ENCODE results near the gene SCML2. TPM values are rescaled to one million over a fixed set of nuclear protein-coding genes. Genes with fewer than 3 reads are reported as not detected.
A peak's percentile ranks its signal among the peaks of the same experiment; 100 is the strongest.
"Not testable (repeated sequence)": the region's sequence is repeated elsewhere in the genome, so short reads cannot be mapped to it uniquely, and the experiment has no call there.

The SCML2 gene
- total RNA-seq, 1 donor from 2014 or later: 1.9 TPM

DNA sequence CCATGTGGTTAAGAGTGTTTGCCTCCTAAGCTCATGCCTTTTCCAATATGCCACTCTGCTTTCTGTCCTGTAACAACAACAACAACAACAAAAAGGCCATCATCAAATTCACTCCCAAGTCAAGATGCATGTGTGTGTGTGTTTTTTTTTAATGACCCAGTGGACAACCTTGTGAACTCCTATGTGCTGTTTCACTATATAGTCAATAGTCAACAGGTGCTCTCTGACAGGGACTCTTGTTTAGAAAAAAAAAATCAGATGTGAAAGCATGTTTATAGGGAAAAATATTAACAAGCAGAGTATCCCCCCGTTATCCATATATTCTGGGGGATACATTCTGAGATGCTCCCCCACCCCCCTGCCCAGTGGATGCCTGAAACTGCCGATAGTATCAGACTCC, 83.2 kb downstream of the SCML2 start:
- DNase-seq: no peak

- no peak for DNase-seq
Measured at GRCh38 chrX:18255059-18255458, 99.4 kb downstream of the SCML2 start.

DNA sequence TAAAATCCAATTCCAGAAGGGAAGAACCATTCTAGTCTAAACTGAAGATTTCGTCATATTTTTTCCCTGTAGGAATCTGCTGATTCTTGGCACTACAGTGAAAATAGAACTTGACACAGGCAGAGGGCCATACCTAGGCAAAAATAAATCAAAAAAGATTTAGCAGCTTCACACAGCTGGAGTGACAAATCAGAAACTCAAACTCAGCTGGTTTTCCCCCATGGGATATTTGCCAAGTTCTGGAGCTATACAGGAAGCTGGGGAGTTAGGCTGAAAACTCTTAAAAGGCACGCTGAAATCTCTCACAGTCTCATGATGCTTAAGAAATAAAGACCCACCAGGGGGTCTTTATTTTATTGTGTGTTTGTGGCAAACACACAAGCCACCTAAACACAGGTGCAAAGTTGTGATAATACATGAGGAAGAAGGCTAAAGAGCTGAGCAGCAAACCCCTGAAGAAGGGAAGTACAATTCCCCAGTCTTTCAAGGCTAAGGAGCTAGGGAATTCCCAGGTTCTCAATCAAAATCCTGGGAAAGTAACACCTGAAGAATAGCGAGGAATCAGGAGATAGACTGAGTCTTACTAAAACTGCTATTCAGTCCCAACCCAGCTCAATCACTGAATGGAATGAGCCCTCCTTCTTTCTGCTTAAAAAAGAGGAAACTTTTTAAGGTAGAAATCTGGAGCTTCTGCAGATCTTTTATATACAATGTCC, 101.7 kb downstream of the SCML2 start:
- peak; percentile 35 for DNase-seq

DNA sequence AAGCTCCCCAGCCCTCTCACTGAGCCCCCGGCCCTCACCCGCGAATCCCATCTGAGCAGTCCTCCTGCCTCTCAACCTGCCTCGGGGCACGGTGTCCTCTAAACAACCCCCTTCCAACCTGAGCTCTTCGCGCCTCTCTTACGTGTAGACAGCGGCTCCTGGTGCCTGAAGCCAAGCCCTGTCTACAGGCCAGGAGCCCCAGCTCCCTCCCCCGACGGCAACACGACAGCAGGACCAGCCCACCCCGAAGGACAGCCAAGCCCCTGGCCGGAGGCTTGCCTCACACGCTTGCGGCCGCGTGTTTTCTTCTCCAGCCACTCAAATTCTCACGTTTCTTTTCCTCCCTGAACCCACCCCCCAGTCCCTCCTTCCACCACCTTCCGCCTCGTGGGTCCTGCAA, 124.8 kb downstream of the SCML2 start:
- not testable (repeated sequence) for DNase-seq

- no peak for DNase-seq
Measured at GRCh38 chrX:18228069-18228468, 126.4 kb downstream of the SCML2 start.

- DNase-seq: no peak
Measured at GRCh38 chrX:18227458-18227857, 127.0 kb downstream of the SCML2 start.

- DNase-seq: no peak
Measured at GRCh38 chrX:18220786-18221185, 133.7 kb downstream of the SCML2 start, which contains the start of gene BEND2. Gene BEND2, minus strand, starts transcription at chrX:18220886. Its CDS starts 136 bp downstream, at chrX:18220750.

- DNase-seq: peak; percentile 10
Measured at GRCh38 chrX:18210470-18210869, 144.0 kb downstream of the SCML2 start.

- DNase-seq: no peak
Measured at GRCh38 chrX:18206657-18207056, 147.8 kb downstream of the SCML2 start.

DNA sequence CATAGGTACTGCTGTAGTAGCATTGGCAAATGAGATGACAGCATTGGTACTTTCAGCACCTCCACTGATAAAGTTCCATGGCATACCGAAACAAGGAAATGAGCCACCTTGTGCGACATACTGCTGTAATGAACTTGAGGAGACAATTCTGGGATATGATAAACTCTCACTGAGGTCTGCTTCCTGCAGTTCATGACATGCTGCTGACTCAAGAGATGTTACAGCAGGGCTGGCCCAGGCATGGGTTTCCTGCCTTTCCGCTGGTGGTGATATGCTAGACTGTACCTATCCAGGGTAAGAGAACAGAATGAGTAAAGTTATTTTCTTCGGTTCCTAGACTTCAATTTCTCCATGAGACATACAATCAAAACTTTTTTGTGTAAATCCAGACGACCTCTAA, 150.9 kb downstream of the SCML2 start:
- DNase-seq: peak; percentile 13

- no peak for DNase-seq
Measured at GRCh38 chrX:18194688-18195087, 159.8 kb downstream of the SCML2 start.

Other genes starting within 250 kb of the SCML2 start
- gene BEND2, start 133.8 kb downstream of the SCML2 start, total RNA-seq: under 0.01 TPM in 1 of 2 replicates, not detected in the other
- gene CDKL5, start 70.9 kb upstream of the SCML2 start, total RNA-seq: 6.0 and 6.2 TPM in 2 replicates

Data from dermis blood vessel endothelial cell (primary cell).